HL-60 (cell line): ENCODE results near the gene GRSF1.

Experiments
- DNase-seq, 2 experiments: peaks; one replicate each; pipeline ENCODE4 v3.0.0-alpha.2; 2010 to 2020; ENCODE audit warnings: low read depth in 1 of 2, low spot score in 1 of 2
- H3K27ac ChIP-seq: fragments of 250-450 bp; sonication (Bioruptor Pico); replicated peaks from 2 replicates; pipeline ENCODE4 v1.5.1; 2020; ENCODE audit warnings: mild to moderate bottlenecking, moderate library complexity
- H3K27me3 ChIP-seq: fragments of 250-450 bp; sonication (Bioruptor Pico); 2 replicates; pipeline ENCODE4 v1.5.1; 2021; ENCODE audit warnings: mild to moderate bottlenecking, moderate library complexity; ENCODE audit not compliant: insufficient read depth, poor library complexity, severe bottlenecking
- H3K4me3 ChIP-seq: replicated peaks from 2 replicates; pipeline ENCODE4 v1.5.1; 2011; ENCODE audit warnings: mild to moderate bottlenecking, control low read depth, low read length; ENCODE audit not compliant: insufficient read depth
- GABPA ChIP-seq: IDR thresholded peaks from 2 replicates; pipeline ENCODE4 v1.6.1; 2012; ENCODE audit warnings: low read depth
- POLR2AphosphoS5 ChIP-seq: IDR thresholded peaks from 2 replicates; pipeline ENCODE4 v1.6.1; 2012; ENCODE audit warnings: low read depth
- SPI1 ChIP-seq: IDR thresholded peaks from 2 replicates; pipeline ENCODE4 v1.6.1; 2012; ENCODE audit warnings: low read depth, mild to moderate bottlenecking, borderline replicate concordance
- TF ChIP-seq, protein P1 (sequence below): IDR thresholded peaks from 2 replicates; pipeline ENCODE4 v1.6.1; 2012; ENCODE audit warnings: low read depth; ENCODE audit not compliant: insufficient replicate concordance
- TF ChIP-seq, protein P2 (sequence below): IDR thresholded peaks from one replicate; pipeline ENCODE4 v1.5.1; 2011; ENCODE audit warnings: low read length, control low read depth, inconsistent platforms; ENCODE audit not compliant: insufficient read depth

The GRSF1 gene

DNA sequence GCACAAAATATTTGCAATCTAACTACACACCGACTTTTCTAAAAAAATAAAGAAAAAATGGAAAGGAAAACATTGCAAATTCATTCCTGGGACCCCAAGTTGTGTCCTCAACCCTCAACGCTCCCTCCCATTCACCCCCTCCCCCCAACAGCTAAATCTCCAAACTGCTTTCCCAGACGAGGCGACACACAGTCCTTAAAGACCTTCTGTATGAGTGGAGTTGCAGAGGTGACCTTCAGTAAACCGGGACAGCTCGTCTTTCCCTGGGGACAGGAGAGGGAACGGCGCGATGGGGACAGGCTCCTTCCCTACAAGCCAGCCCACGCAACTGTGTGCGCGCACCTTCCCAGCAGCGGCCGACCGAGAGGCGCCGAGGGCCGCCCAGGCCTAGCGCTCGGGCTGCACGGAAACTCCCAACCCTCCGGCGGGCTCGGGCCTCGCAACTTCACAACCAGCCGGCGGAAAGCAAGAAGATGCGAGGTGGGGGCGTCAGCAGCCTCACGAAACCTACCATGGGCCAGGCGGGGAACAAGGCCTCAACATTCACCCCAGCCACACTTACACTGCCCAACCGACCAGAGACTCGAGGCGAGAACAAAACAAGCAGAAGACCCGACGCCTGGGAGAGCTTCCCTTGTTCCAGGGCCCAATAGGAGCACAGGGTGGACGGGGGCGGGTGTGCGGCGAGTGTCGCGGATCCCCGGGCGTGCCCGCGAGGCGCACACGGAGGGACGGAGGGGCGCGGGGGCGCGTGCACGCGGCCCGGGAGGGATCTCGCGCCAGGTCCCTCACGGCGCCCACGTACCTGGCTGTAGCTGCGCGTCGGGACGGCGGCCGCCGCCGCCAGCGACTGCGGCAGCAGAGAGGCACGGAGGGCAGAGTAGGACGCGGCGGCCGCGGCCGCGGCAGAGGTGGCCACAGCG lies 763 bp downstream of the GRSF1 start:
- TF ChIP-seq POLR2AphosphoS5: peak; percentile 43
- TF ChIP-seq, protein P1, sequence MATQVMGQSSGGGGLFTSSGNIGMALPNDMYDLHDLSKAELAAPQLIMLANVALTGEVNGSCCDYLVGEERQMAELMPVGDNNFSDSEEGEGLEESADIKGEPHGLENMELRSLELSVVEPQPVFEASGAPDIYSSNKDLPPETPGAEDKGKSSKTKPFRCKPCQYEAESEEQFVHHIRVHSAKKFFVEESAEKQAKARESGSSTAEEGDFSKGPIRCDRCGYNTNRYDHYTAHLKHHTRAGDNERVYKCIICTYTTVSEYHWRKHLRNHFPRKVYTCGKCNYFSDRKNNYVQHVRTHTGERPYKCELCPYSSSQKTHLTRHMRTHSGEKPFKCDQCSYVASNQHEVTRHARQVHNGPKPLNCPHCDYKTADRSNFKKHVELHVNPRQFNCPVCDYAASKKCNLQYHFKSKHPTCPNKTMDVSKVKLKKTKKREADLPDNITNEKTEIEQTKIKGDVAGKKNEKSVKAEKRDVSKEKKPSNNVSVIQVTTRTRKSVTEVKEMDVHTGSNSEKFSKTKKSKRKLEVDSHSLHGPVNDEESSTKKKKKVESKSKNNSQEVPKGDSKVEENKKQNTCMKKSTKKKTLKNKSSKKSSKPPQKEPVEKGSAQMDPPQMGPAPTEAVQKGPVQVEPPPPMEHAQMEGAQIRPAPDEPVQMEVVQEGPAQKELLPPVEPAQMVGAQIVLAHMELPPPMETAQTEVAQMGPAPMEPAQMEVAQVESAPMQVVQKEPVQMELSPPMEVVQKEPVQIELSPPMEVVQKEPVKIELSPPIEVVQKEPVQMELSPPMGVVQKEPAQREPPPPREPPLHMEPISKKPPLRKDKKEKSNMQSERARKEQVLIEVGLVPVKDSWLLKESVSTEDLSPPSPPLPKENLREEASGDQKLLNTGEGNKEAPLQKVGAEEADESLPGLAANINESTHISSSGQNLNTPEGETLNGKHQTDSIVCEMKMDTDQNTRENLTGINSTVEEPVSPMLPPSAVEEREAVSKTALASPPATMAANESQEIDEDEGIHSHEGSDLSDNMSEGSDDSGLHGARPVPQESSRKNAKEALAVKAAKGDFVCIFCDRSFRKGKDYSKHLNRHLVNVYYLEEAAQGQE: no peak
- peak; percentile 23 to 74 for DNase-seq
- Histone ChIP-seq H3K27me3 (no peaks in the 10 kb centered on the region), H3K27ac (peak overlapping the region; percentile 78), H3K4me3 (peak overlapping the region; percentile 81)

DNA sequence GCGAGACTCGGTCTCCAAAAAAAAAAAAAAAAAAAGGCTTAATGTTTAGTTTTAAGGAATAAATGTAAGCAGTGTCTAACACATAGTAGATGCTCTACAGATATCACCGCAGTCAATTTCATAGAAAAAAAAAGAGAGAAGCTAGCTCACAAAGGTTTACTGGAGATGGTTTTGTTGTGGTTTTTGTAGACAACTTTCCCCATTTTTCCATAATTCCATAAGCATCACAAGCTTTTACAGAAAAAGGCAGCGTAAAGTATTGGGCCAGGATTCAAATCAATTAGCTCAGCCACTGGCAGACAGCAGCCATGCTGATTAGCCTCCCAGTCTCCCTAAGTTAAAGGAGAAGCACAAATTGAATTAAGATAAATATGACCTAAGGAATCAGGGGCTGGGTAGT lies 1.5 kb downstream of the GRSF1 start:
- TF ChIP-seq SPI1: no peak
- H3K4me3 ChIP-seq: peak overlapping the region; percentile 81
- DNase-seq: no peak
- peak overlapping the region; percentile 78 for H3K27ac ChIP-seq
- no peaks in the 10 kb centered on the region for H3K27me3 ChIP-seq

DNA sequence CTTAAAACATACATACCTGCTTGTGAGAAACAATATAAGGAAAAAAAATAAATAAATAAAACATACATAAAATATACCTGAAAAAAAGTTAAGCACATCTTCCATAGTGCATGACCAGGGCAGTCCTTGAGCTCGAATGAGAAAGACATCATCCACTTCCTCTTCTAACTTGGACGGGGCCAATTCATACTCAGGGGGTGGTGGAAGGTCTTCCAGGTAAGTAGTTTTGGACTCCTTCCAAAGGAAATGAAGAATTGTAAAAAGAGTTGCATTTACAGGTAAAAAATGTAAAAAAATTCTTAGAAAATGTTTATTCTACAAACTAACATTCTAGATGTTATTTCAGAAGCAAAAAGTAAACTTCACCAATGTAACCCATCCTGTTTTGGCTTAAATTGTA lies 3.6 kb downstream of the GRSF1 start:
- TF ChIP-seq POLR2AphosphoS5: no peak
- TF ChIP-seq, protein P2, sequence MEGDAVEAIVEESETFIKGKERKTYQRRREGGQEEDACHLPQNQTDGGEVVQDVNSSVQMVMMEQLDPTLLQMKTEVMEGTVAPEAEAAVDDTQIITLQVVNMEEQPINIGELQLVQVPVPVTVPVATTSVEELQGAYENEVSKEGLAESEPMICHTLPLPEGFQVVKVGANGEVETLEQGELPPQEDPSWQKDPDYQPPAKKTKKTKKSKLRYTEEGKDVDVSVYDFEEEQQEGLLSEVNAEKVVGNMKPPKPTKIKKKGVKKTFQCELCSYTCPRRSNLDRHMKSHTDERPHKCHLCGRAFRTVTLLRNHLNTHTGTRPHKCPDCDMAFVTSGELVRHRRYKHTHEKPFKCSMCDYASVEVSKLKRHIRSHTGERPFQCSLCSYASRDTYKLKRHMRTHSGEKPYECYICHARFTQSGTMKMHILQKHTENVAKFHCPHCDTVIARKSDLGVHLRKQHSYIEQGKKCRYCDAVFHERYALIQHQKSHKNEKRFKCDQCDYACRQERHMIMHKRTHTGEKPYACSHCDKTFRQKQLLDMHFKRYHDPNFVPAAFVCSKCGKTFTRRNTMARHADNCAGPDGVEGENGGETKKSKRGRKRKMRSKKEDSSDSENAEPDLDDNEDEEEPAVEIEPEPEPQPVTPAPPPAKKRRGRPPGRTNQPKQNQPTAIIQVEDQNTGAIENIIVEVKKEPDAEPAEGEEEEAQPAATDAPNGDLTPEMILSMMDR: no peak
- peak; percentile 88 for TF ChIP-seq SPI1
- no peak for TF ChIP-seq GABPA
- TF ChIP-seq, protein P1: no peak
- DNase-seq: no peak
- Histone ChIP-seq H3K27me3 (no peaks in the 10 kb centered on the region), H3K4me3 (no peak overlapping the region), H3K27ac (no peak overlapping the region)

DNA sequence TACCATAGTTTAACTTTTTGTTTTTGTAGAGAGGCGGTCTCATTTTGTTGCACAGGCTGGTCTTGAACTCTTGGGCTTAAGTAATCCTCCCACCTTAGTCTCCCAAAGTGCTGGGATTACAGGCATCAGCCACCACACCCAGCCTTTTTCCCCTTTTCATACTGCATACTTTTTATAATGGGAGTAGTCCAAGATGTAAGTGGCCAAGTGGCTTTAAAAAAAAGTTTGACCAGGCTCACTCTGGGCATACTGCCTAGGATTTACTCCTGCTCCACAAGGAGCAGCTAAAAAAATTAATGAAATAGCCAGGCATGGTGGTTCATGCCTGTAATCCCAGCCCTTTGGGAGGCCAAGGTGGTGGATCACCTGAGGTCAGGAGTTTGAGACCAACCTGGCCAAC lies 6.0 kb downstream of the GRSF1 start:
- no peak overlapping the region for H3K4me3 ChIP-seq
- DNase-seq: no peak
- no peaks in the 10 kb centered on the region for H3K27me3 ChIP-seq
- H3K27ac ChIP-seq: no peak overlapping the region
- TF ChIP-seq, protein P1: no peak
- TF ChIP-seq POLR2AphosphoS5: no peak
- TF ChIP-seq, protein P2: no peak
- no peak for TF ChIP-seq SPI1
- TF ChIP-seq GABPA: no peak
